GM23338 (cell line): Measurements from ENCODE around the gene TM9SF4. TPM values are rescaled to one million over a fixed set of nuclear protein-coding genes. Genes with fewer than 3 reads are reported as not detected.
"Not testable (repeated sequence)": the region's sequence is repeated elsewhere in the genome, so short reads cannot be mapped to it uniquely, and the experiment has no call there.

Experiments used
- ATAC-seq: fragments of 200-7000 bp; cut with Tn5 transposase; 3 replicates; pipeline ENCODE4 v1.9.1; 2020
- DNase-seq: peaks from one replicate; pipeline ENCODE4 v3.0.0-alpha.2; 2015; ENCODE audit warnings: low spot score
- H2AFZ ChIP-seq: fragments of 200-600 bp; sonication (generic); 2 replicates; pipeline ENCODE4 v1.8.0; 2016; ENCODE audit warnings: antibody characterized with exemption, mild to moderate bottlenecking, moderate library complexity
- H3F3A ChIP-seq: fragments of 200-600 bp; sonication (generic); replicated peaks from 2 replicates; pipeline ENCODE4 v1.8.0; 2017; ENCODE audit warnings: antibody characterized with exemption, mixed run types, low read depth
- H3K27ac ChIP-seq: fragments of 200-600 bp; sonication (generic); 2 replicates; pipeline ENCODE4 v1.6.1; 2016; ENCODE audit warnings: low read depth
- H3K27me3 ChIP-seq: fragments of 200-600 bp; sonication (generic); 2 replicates; pipeline ENCODE4 v1.8.0; 2016; ENCODE audit warnings: mild to moderate bottlenecking, mixed run types, moderate library complexity; ENCODE audit not compliant: insufficient read depth
- H3K36me3 ChIP-seq: fragments of 200-600 bp; sonication (generic); 2 replicates; pipeline ENCODE4 v1.8.0; 2016; ENCODE audit warnings: mild to moderate bottlenecking; ENCODE audit not compliant: insufficient read depth
- H3K4me1 ChIP-seq: fragments of 200-600 bp; sonication (generic); 2 replicates; pipeline ENCODE4 v1.8.0; 2016; ENCODE audit warnings: mild to moderate bottlenecking, moderate library complexity; ENCODE audit not compliant: insufficient read depth
- H3K4me2 ChIP-seq: fragments of 200-600 bp; sonication (generic); 2 replicates; pipeline ENCODE4 v1.7.1; 2017; ENCODE audit warnings: mixed run types
- H3K4me3 ChIP-seq: fragments of 200-600 bp; sonication (generic); 2 replicates; pipeline ENCODE4 v1.6.1; 2016; ENCODE audit warnings: mixed run types
- H3K79me2 ChIP-seq: fragments of 200-600 bp; sonication (generic); replicated peaks from 2 replicates; pipeline ENCODE4 v1.8.0; 2017; ENCODE audit warnings: mild to moderate bottlenecking; ENCODE audit not compliant: insufficient read depth
- H3K9me2 ChIP-seq: fragments of 200-600 bp; sonication (generic); 2 replicates; pipeline ENCODE4 v1.8.0; 2017; ENCODE audit not compliant: insufficient read depth
- H4K20me1 ChIP-seq: fragments of 200-600 bp; sonication (generic); replicated peaks from 2 replicates; pipeline ENCODE4 v1.8.0; 2017; ENCODE audit warnings: mild to moderate bottlenecking; ENCODE audit not compliant: insufficient read depth
- H3K27ac Mint-ChIP-seq: 2 replicates; pipeline ENCODE4 v1.8.0; 2020; ENCODE audit warnings: inconsistent platforms, mild to moderate bottlenecking, moderate library complexity, mixed read lengths
- H3K27me3 Mint-ChIP-seq: 3 replicates; pipeline ENCODE4 v1.8.0; 2022; ENCODE audit warnings: low read depth, mild to moderate bottlenecking, moderate library complexity, mixed read lengths, inconsistent platforms; ENCODE audit not compliant: insufficient read depth, poor library complexity
- H3K36me3 Mint-ChIP-seq: 3 replicates; pipeline ENCODE4 v1.8.0; 2021; ENCODE audit warnings: low read depth, mild to moderate bottlenecking, inconsistent platforms, moderate library complexity, mixed read lengths
- H3K4me1 Mint-ChIP-seq: 3 replicates; pipeline ENCODE4 v1.8.0; 2020; ENCODE audit warnings: mild to moderate bottlenecking, inconsistent platforms, mixed read lengths
- H3K4me3 Mint-ChIP-seq: 3 replicates; pipeline ENCODE4 v1.8.0; 2021; ENCODE audit warnings: moderate library complexity, mild to moderate bottlenecking, inconsistent platforms, mixed read lengths
- H3K9me3 Mint-ChIP-seq: 3 replicates; pipeline ENCODE4 v1.8.0; 2020; ENCODE audit warnings: moderate library complexity, mild to moderate bottlenecking, inconsistent platforms, mixed read lengths
- EZH2 ChIP-seq: fragments of 200-600 bp; sonication (generic); IDR thresholded peaks from one replicate; pipeline ENCODE4 v1.8.0; 2017; ENCODE audit warnings: antibody characterized with exemption, mild to moderate bottlenecking, low read depth; ENCODE audit not compliant: unreplicated experiment
- EZH2phosphoT487 ChIP-seq: fragments of 200-600 bp; sonication (generic); IDR thresholded peaks from one replicate; pipeline ENCODE4 v1.8.1; 2018; ENCODE audit warnings: antibody characterized with exemption; ENCODE audit not compliant: unreplicated experiment
- JUNB ChIP-seq: IDR thresholded peaks from one replicate; pipeline ENCODE4 v1.6.1; 2016; ENCODE audit warnings: antibody characterized with exemption; ENCODE audit not compliant: unreplicated experiment
- NANOG ChIP-seq: IDR thresholded peaks from 2 replicates; pipeline ENCODE4 v1.6.1; 2016; ENCODE audit warnings: antibody characterized with exemption, borderline replicate concordance
- POLR2AphosphoS5 ChIP-seq: IDR thresholded peaks from 2 replicates; pipeline ENCODE4 v1.6.1; 2016; ENCODE audit warnings: antibody characterized with exemption, low read depth
- STAT1 ChIP-seq: IDR thresholded peaks from one replicate; pipeline ENCODE4 v1.6.1; 2016; ENCODE audit warnings: antibody characterized with exemption; ENCODE audit not compliant: unreplicated experiment
- ZNF331 ChIP-seq: fragments of 250-450 bp; sonication (Bioruptor Pico); IDR thresholded peaks from 2 replicates; pipeline ENCODE4 v1.5.0; 2020; ENCODE audit warnings: low read depth, mild to moderate bottlenecking, moderate library complexity
- polyA plus RNA-seq: library from polyadenylated mRNA; unstranded; fragments of >200 nt; fragmentation: Nextera tagmentation; extraction: Ambion mirVana; gene quantifications from 2 replicates; pipeline ENCODE4 v1.2.1, GENCODE V29; 2016
- total RNA-seq: library from RNA; depleted of rRNA; stranded (reverse); fragments of >200 nt; shearing (Covaris generic); gene quantifications from 2 replicates; pipeline ENCODE4 v1.2.3, GENCODE V29; 2014
- TF ChIP-seq, protein P1 (sequence below), 2 experiments: fragments of 200-600 bp in 1 of 2; sonication (generic) in 1 of 2; conservative IDR thresholded peaks; 2 replicates each; pipeline versions ENCODE4 v1.5.1 to v1.6.1; 2016 to 2017; ENCODE audit warnings: antibody characterized with exemption in 2 of 2, low read depth in 2 of 2, mild to moderate bottlenecking in 2 of 2, moderate library complexity in 1 of 2
- TF ChIP-seq, protein P2 (sequence below): fragments of 250-450 bp; sonication (Bioruptor Pico); IDR thresholded peaks from 2 replicates; pipeline ENCODE4 v1.5.0; 2020; ENCODE audit warnings: mild to moderate bottlenecking, moderate library complexity

The TM9SF4 gene
- total and polyA plus RNA-seq, 2 experiments from 2014 or later, result 20.4 to 52.6 TPM

DNA sequence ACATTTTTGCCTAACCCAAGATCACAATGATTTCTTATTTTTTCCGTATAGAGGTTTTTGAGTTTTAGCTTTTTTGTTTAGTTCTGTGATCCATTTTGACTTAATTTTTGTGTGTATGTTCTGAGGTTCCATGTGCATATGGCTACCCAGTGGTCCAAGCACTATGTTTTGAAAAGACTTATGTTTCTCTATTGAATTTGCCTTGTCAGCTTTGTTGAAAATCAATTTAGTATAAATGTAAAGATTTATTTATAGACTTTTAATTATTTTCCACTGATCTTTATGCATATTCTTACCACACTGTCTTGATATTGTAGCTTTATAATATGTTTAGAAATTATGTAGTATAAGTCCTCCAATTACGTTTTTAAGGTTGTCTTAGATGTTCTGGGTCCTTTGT, 10.2 kb downstream of the TM9SF4 start (continued):
- TF ChIP-seq, protein P1, sequence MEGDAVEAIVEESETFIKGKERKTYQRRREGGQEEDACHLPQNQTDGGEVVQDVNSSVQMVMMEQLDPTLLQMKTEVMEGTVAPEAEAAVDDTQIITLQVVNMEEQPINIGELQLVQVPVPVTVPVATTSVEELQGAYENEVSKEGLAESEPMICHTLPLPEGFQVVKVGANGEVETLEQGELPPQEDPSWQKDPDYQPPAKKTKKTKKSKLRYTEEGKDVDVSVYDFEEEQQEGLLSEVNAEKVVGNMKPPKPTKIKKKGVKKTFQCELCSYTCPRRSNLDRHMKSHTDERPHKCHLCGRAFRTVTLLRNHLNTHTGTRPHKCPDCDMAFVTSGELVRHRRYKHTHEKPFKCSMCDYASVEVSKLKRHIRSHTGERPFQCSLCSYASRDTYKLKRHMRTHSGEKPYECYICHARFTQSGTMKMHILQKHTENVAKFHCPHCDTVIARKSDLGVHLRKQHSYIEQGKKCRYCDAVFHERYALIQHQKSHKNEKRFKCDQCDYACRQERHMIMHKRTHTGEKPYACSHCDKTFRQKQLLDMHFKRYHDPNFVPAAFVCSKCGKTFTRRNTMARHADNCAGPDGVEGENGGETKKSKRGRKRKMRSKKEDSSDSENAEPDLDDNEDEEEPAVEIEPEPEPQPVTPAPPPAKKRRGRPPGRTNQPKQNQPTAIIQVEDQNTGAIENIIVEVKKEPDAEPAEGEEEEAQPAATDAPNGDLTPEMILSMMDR (conservative IDR thresholded peaks at IDR 0.05; ENCODE audit: low read depth in 2 of 2), result no peak
- no peak for TF ChIP-seq STAT1
- no peak for TF ChIP-seq JUNB

DNA sequence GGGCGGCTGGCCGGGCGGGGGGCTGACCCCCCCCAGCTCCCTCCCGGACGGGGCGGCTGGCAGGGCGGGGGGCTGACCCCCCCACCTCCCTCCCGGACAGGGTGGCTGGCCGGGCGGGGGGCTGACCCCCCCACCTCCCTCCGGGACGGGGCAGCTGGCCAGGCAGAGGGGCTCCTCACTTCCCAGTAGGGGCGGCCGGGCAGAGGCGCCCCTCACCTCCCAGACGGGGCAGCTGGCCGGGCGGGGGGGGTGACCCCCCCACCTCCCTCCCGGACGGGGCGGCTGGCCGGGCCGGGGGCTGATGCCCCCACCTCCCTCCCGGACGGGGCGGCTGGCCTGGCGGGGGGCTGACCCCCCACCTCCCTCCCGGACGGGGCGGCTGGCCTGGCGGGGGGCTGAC, 12.4 kb downstream of the TM9SF4 start:
- not testable (repeated sequence) for H3K4me3 ChIP-seq, H3K27ac Mint-ChIP-seq, H3K27me3 Mint-ChIP-seq, H3F3A ChIP-seq, ATAC-seq, H3K4me3 Mint-ChIP-seq, H3K27me3 ChIP-seq, H3K4me1 ChIP-seq, H3K4me1 Mint-ChIP-seq, H3K27ac ChIP-seq, H3K36me3 ChIP-seq, H3K9me2 ChIP-seq, H2AFZ ChIP-seq, DNase-seq, H3K4me2 ChIP-seq
- peaks cover 78% of the 10 kb centered on the region for H3K79me2 ChIP-seq
- Mint-ChIP-seq H3K9me3 (peaks cover 24% of the 10 kb centered on the region), H3K36me3 (peaks cover 31% of the 10 kb centered on the region)
- peaks cover 29% of the 10 kb centered on the region for H4K20me1 ChIP-seq

DNA sequence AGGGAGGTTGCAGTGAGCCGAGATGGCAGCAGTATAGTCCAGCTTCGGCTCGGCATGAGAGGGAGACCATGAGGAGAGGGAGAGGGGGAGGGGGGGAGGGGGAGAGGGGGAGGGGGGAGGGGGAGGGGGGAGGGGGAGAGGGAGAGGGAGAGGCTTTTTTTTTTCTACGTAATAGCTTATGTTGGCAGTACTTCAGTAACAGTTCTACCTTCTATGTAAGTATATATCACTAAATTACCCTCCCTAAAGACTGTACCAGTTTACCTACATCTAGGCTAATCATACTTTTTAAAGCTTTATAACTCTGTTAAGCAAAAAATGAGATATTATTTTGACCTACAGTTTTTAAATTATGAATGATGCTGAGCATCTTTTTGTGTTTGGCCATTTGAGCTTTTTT, 13.6 kb downstream of the TM9SF4 start:
- Mint-ChIP-seq H3K4me3 (no peak overlapping the region), H3K4me1 (peaks cover 14% of the 10 kb centered on the region; the same call in 2 of the 3 replicates), H3K36me3 (peaks cover 31% of the 10 kb centered on the region), H3K27me3 (peaks cover 8% of the 10 kb centered on the region), H3K27ac (no peak overlapping the region), H3K9me3 (peaks cover 24% of the 10 kb centered on the region)
- no peaks in the 10 kb centered on the region for H3F3A ChIP-seq
- H3K36me3 ChIP-seq, result peaks cover 3% of the 10 kb centered on the region
- H3K4me2 ChIP-seq, result no peak overlapping the region
- H2AFZ ChIP-seq, result no peak overlapping the region
- DNase-seq (no peak), ATAC-seq (no peak)
- no peak for TF ChIP-seq EZH2
- TF ChIP-seq NANOG, result no peak
- no peak for TF ChIP-seq POLR2AphosphoS5
- TF ChIP-seq EZH2phosphoT487, result no peak
- TF ChIP-seq ZNF331 (CRISPR knock-in tag), result no peak
- TF ChIP-seq STAT1, result no peak
- TF ChIP-seq, protein P2, sequence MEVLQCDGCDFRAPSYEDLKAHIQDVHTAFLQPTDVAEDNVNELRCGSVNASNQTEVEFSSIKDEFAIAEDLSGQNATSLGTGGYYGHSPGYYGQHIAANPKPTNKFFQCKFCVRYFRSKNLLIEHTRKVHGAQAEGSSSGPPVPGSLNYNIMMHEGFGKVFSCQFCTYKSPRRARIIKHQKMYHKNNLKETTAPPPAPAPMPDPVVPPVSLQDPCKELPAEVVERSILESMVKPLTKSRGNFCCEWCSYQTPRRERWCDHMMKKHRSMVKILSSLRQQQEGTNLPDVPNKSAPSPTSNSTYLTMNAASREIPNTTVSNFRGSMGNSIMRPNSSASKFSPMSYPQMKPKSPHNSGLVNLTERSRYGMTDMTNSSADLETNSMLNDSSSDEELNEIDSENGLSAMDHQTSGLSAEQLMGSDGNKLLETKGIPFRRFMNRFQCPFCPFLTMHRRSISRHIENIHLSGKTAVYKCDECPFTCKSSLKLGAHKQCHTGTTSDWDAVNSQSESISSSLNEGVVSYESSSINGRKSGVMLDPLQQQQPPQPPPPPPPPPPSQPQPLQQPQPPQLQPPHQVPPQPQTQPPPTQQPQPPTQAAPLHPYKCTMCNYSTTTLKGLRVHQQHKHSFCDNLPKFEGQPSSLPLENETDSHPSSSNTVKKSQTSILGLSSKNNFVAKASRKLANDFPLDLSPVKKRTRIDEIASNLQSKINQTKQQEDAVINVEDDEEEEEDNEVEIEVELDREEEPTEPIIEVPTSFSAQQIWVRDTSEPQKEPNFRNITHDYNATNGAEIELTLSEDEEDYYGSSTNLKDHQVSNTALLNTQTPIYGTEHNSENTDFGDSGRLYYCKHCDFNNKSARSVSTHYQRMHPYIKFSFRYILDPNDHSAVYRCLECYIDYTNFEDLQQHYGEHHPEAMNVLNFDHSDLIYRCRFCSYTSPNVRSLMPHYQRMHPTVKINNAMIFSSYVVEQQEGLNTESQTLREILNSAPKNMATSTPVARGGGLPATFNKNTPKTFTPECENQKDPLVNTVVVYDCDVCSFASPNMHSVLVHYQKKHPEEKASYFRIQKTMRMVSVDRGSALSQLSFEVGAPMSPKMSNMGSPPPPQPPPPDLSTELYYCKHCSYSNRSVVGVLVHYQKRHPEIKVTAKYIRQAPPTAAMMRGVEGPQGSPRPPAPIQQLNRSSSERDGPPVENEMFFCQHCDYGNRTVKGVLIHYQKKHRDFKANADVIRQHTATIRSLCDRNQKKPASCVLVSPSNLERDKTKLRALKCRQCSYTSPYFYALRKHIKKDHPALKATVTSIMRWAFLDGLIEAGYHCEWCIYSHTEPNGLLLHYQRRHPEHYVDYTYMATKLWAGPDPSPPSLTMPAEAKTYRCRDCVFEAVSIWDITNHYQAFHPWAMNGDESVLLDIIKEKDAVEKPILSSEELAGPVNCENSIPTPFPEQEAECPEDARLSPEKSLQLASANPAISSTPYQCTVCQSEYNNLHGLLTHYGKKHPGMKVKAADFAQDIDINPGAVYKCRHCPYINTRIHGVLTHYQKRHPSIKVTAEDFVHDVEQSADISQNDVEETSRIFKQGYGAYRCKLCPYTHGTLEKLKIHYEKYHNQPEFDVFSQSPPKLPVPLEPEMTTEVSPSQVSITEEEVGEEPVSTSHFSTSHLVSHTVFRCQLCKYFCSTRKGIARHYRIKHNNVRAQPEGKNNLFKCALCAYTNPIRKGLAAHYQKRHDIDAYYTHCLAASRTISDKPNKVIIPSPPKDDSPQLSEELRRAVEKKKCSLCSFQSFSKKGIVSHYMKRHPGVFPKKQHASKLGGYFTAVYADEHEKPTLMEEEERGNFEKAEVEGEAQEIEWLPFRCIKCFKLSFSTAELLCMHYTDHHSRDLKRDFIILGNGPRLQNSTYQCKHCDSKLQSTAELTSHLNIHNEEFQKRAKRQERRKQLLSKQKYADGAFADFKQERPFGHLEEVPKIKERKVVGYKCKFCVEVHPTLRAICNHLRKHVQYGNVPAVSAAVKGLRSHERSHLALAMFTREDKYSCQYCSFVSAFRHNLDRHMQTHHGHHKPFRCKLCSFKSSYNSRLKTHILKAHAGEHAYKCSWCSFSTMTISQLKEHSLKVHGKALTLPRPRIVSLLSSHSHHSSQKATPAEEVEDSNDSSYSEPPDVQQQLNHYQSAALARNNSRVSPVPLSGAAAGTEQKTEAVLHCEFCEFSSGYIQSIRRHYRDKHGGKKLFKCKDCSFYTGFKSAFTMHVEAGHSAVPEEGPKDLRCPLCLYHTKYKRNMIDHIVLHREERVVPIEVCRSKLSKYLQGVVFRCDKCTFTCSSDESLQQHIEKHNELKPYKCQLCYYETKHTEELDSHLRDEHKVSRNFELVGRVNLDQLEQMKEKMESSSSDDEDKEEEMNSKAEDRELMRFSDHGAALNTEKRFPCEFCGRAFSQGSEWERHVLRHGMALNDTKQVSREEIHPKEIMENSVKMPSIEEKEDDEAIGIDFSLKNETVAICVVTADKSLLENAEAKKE (CRISPR knock-in tag), result no peak
- H4K20me1 ChIP-seq, result peaks cover 26% of the 10 kb centered on the region
- H3K9me2 ChIP-seq, result no peaks in the 10 kb centered on the region
- peaks cover 78% of the 10 kb centered on the region for H3K79me2 ChIP-seq
- H3K4me1 ChIP-seq, result peaks cover 10% of the 10 kb centered on the region
- no peaks in the 10 kb centered on the region for H3K27me3 ChIP-seq
- H3K27ac ChIP-seq, result no peak overlapping the region
- H3K4me3 ChIP-seq, result no peak overlapping the region
